Peyer's patch (tissue), 4 donors: ENCODE data around the gene GEMIN5. TPM values are rescaled to one million over a fixed set of nuclear protein-coding genes. Genes with fewer than 3 reads are reported as not detected.

Experiments used
- DNase-seq, 3 donors: peaks; one replicate each; pipeline ENCODE4 v3.0.0-alpha.2; 2017 to 2019
- H3K27ac ChIP-seq, 4 donors: fragments of 200-600 bp; sonication (generic); one replicate each; pipeline ENCODE4 v1.5.1; 2016 to 2019
- H3K27me3 ChIP-seq, 2 donors: fragments of 200-600 bp; sonication (generic); one replicate each; pipeline ENCODE4 v1.5.1; 2019
- H3K36me3 ChIP-seq, 3 donors: fragments of 200-600 bp; sonication (generic); one replicate each; pipeline ENCODE4 v1.5.1; 2016 to 2019
- H3K4me1 ChIP-seq, 4 donors: fragments of 200-600 bp; sonication (generic); one replicate each; pipeline ENCODE4 v1.5.1; 2016 to 2019
- H3K4me3 ChIP-seq, 4 donors: fragments of 200-600 bp; sonication (generic); 1 replicate in 3 of 4; 2 replicates in 1 of 4; pipeline ENCODE4 v1.5.1; 2016 to 2019; ENCODE audit warnings: mild to moderate bottlenecking in 1 of 4
- H3K9me3 ChIP-seq, 4 donors: fragments of 200-600 bp; sonication (generic); one replicate each; pipeline ENCODE4 v1.5.1; 2016 to 2019; ENCODE audit warnings: mild to moderate bottlenecking in 1 of 4
- POLR2A ChIP-seq, 2 donors: fragments of 450-650 bp; IDR thresholded peaks; one replicate each; pipeline ENCODE4 v1.5.1; 2017; ENCODE audit warnings: antibody characterized with exemption in 2 of 2, mild to moderate bottlenecking in 2 of 2, moderate library complexity in 2 of 2
- total RNA-seq, 4 donors: library from RNA; depleted of rRNA; stranded (reverse); fragments of >200 nt; gene quantifications; one replicate each; pipeline ENCODE4 v1.1.0, GENCODE V29; 2016
- TF ChIP-seq, protein P1 (sequence below), 6 experiments: fragments of 450-650 bp in 4 of 6; fragments of 200-600 bp in 2 of 6; sonication (generic) in 1 of 6; IDR thresholded peaks; one replicate each; pipeline ENCODE4 v1.5.1; 2017 to 2019; ENCODE audit warnings: antibody characterized with exemption in 6 of 6, mild to moderate bottlenecking in 3 of 6, moderate library complexity in 1 of 6

GEMIN5 gene
- total RNA-seq, 4 donors from 2014 or later = 9.1 to 13.3 (median 12.2) TPM

DNA sequence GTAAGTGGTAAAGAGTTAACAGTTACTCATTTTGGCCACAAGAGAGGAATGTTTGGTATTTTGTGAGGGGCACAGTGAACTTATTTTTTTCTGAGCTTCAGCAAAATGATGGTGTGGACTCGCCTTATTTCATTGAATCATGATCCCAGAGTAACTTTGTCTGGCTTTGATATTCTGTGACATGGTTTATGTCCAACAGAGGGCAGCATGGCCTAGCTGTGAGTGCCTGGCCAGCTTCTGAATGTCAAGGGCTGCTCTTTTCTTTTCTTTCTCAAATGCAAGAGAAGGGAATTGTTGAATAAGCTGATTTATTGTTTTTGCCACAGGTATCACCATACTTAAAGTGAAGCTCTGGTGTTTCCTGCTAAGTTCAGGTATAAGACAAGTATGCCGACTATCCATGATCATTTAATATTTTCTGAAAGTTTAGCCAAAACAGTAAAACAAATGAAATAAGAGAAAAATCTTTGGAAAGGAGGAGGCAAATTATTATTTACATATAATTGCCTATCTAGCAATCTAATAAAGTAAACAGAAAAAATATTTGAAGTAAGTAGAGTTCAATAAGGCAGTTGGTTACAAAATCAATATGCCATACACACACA, 34.6 kb upstream of the GEMIN5 start:
- Histone ChIP-seq H3K9me3 (no peaks in the 10 kb centered on the region), H3K4me3 (no peak overlapping the region), H3K27me3 (no peaks in the 10 kb centered on the region), H3K36me3 (peaks cover 0 to 19% (median 0%) of the 10 kb centered on the region in 3 donors), H3K4me1 (no peaks in the 10 kb centered on the region), H3K27ac (no peak overlapping the region)
- DNase-seq = no peak
- TF ChIP-seq POLR2A (IDR thresholded peaks at IDR 0.05) = no peak
- TF ChIP-seq, protein P1, sequence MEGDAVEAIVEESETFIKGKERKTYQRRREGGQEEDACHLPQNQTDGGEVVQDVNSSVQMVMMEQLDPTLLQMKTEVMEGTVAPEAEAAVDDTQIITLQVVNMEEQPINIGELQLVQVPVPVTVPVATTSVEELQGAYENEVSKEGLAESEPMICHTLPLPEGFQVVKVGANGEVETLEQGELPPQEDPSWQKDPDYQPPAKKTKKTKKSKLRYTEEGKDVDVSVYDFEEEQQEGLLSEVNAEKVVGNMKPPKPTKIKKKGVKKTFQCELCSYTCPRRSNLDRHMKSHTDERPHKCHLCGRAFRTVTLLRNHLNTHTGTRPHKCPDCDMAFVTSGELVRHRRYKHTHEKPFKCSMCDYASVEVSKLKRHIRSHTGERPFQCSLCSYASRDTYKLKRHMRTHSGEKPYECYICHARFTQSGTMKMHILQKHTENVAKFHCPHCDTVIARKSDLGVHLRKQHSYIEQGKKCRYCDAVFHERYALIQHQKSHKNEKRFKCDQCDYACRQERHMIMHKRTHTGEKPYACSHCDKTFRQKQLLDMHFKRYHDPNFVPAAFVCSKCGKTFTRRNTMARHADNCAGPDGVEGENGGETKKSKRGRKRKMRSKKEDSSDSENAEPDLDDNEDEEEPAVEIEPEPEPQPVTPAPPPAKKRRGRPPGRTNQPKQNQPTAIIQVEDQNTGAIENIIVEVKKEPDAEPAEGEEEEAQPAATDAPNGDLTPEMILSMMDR (IDR thresholded peaks at IDR 0.05) = peak in 3 of 6 experiments; percentile 28 to 40 (median 39)

DNA sequence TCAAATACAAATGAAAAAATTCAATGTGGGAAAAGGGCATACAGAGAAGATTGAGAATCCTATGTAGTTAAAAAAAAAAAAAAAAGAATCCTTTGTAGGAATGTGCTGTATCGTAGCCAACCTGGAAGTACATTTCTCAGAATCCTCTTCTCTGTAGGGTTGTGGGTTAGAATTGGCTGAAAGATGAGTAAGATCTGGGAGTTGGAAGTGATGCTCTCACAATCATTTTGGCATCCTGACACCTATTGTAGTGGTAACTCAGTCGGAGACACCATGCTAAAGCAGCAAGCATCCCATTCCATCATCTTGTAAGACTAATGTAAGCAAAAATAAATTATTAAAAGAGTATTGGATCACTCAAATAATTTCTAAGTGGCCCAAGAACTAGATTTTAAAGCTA, 33.5 kb upstream of the GEMIN5 start:
- Histone ChIP-seq H3K27ac (no peak overlapping the region), H3K4me1 (no peaks in the 10 kb centered on the region), H3K36me3 (peaks cover 0 to 29% (median 0%) of the 10 kb centered on the region in 3 donors), H3K4me3 (no peak overlapping the region), H3K9me3 (no peaks in the 10 kb centered on the region), H3K27me3 (no peaks in the 10 kb centered on the region)
- no peak for DNase-seq
- no peak for TF ChIP-seq POLR2A (IDR thresholded peaks at IDR 0.05)
- TF ChIP-seq, protein P1 (IDR thresholded peaks at IDR 0.05) = no peak

DNA sequence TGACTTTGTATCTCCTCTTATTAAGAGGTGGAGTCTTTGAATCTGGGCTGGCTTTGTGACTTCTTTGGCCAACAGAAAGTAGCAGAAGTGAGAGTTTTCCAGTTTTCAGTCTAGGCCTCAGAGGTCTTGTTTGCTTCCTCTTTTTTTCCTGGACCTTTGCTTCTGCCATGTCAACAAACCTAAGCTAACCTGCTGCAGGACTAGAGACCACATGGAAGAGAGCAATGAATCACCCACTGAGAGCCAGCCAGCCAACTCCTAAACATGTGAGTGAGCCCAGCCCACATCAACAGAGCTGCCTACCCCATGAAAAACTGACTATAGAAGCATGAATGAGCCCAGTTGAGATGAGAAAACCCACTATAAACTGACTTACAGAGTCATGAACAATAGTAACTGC, 32.7 kb upstream of the GEMIN5 start:
- no peaks in the 10 kb centered on the region for H3K4me1 ChIP-seq
- H3K4me3 ChIP-seq = no peak overlapping the region
- DNase-seq = no peak
- no peaks in the 10 kb centered on the region for H3K9me3 ChIP-seq
- H3K27ac ChIP-seq = no peak overlapping the region
- H3K36me3 ChIP-seq = peaks cover 0 to 32% (median 0%) of the 10 kb centered on the region in 3 donors
- no peak for TF ChIP-seq POLR2A (IDR thresholded peaks at IDR 0.05)
- TF ChIP-seq, protein P1 (IDR thresholded peaks at IDR 0.05) = no peak
- H3K27me3 ChIP-seq = no peaks in the 10 kb centered on the region

DNA sequence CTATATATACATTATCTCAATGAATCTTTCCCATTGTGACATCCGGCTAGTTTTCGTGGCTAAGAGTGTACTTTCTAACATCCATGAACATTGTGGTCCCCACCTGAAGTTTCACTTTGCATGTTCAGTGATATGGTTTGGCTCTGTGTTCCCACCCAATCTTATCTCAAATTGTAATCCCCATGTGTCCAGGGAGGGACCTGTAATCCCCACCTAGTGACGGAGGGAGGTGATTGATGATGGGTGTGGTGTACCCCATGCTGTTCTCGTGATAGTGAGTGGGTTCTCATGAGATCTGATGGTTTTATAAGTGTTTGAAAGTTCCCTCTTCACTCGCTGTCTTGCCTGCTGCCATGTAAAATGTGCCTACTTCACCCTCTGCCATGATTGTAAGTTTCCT, 30.9 kb upstream of the GEMIN5 start:
- H3K36me3 ChIP-seq = peaks cover 0 to 32% (median 0%) of the 10 kb centered on the region in 3 donors
- no peaks in the 10 kb centered on the region for H3K9me3 ChIP-seq
- H3K27me3 ChIP-seq = no peaks in the 10 kb centered on the region
- H3K4me1 ChIP-seq = no peaks in the 10 kb centered on the region
- DNase-seq = no peak
- TF ChIP-seq, protein P1 (IDR thresholded peaks at IDR 0.05) = no peak
- TF ChIP-seq POLR2A (IDR thresholded peaks at IDR 0.05) = no peak
- no peak overlapping the region for H3K27ac ChIP-seq
- no peak overlapping the region for H3K4me3 ChIP-seq

DNA sequence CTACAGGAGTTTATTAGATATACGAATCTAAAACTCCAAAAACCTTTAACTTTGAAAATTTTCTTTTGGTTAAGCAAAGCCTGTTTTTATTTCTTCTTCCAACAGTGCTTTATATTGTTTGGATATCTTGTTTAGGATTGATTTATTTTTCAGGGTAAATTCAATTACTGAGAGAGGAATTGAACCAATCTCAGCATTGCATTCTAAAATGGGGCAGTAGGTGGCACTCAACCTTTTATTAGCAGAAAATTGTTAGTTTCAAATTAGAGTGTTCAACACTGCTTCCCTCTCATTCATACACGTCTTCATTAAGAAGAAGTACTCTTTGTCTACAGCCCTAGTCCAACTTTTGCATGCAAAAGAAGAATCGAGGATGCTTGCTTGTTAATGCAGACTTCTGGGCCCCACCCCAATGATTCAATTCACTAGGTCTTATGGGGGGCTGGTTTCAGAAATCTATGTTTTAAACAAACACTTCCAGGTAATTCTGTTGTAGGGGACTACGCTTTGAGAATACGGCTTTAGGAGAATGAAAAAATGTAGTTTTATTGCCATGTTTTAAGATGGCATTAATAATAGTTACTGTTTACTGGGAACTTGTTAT, 29.5 kb upstream of the GEMIN5 start:
- Histone ChIP-seq H3K36me3 (peaks cover 0 to 32% (median 0%) of the 10 kb centered on the region in 3 donors), H3K9me3 (no peaks in the 10 kb centered on the region), H3K4me1 (no peaks in the 10 kb centered on the region), H3K27ac (no peak overlapping the region), H3K27me3 (no peaks in the 10 kb centered on the region), H3K4me3 (no peak overlapping the region)
- TF ChIP-seq POLR2A (IDR thresholded peaks at IDR 0.05) = no peak
- TF ChIP-seq, protein P1 (IDR thresholded peaks at IDR 0.05) = peak in 4 of 6 experiments; percentile 19 to 39 (median 35)
- no peak for DNase-seq
